GM20000 (cell line): ENCODE data around the gene UBE2E1.
"Not testable (repeated sequence)": the region's sequence is repeated elsewhere in the genome, so short reads cannot be mapped to it uniquely, and the experiment has no call there.

Experiments
- DNase-seq: peaks from one replicate; pipeline ENCODE4 v3.0.0; 2012; ENCODE audit warnings: low spot score
- TF ChIP-seq, protein P1 (sequence below): IDR thresholded peaks from 2 replicates; pipeline ENCODE4 v1.5.1; 2012; ENCODE audit warnings: mild to moderate bottlenecking, control low read depth; ENCODE audit errors: extremely low read depth, missing control alignments

UBE2E1 gene

DNA sequence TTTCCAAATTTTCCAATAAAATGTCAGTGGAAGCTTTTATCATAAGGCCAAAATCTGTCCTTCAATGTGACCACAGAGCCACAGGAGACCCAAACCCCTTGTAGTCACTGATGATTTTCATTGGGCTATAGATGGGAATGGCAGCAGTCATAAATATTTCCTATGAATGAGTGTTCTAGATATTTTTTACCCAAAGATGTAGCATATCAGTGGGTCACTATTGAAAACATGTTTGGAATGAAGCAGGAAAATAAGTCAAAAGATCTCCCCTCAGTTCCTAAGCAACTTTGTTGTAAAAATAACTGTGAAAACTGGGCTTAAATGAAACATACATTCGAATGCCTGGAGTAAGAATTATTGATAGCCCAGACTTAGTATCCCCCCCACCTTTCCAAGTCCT, 62.1 kb downstream of the UBE2E1 start:
- TF ChIP-seq, protein P1, sequence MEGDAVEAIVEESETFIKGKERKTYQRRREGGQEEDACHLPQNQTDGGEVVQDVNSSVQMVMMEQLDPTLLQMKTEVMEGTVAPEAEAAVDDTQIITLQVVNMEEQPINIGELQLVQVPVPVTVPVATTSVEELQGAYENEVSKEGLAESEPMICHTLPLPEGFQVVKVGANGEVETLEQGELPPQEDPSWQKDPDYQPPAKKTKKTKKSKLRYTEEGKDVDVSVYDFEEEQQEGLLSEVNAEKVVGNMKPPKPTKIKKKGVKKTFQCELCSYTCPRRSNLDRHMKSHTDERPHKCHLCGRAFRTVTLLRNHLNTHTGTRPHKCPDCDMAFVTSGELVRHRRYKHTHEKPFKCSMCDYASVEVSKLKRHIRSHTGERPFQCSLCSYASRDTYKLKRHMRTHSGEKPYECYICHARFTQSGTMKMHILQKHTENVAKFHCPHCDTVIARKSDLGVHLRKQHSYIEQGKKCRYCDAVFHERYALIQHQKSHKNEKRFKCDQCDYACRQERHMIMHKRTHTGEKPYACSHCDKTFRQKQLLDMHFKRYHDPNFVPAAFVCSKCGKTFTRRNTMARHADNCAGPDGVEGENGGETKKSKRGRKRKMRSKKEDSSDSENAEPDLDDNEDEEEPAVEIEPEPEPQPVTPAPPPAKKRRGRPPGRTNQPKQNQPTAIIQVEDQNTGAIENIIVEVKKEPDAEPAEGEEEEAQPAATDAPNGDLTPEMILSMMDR: no peak
- DNase-seq: no peak

DNA sequence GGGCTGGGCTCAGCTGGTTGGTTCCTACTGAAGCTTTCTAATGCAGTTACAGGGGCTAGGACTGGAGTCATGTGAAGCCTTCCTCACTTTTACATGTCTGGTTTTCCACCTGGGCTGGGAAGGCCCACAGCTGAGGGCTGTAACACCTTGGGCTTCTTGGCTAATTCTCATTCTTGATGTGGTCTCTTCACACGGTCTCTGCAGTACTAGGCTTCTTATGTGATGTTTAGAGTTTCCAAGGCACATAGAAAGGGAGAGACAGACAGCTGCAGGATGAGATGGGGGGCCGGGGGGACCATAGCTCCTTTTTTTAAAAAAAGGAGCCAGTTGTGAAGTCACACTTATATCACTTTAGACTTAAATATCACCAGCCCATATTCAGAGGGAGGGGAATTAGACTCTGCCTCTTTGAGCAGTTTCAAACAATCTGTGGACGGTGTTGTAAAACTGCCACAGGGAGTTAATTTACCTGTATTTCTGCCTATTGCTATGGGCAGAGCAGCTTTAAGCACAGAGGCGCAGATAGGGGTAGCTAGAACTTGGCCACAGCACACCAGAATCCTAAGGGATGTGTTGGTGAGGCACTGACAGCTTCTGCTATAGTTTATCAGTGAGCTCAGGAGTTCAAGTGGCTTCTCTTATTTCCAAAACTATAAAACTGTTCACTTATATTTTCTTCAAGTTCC, 64.4 kb downstream of the UBE2E1 start:
- DNase-seq: no peak
- TF ChIP-seq, protein P1: no peak

DNA sequence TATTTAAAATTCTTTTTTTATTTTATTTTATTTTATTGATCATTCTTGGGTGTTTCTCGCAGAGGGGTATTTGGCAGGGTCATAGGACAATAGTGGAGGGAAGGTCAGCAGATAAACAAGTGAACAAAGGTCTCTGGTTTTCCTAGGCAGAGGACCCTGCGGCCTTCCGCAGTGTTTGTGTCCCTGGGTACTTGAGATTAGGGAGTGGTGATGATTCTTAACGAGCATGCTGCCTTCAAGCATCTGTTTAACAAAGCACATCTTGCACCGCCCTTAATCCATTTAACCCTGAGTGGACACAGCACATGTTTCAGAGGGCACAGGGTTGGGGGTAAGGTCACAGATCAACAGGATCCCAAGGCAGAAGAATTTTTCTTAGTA, 64.9 kb downstream of the UBE2E1 start:
- DNase-seq: not testable (repeated sequence)

DNA sequence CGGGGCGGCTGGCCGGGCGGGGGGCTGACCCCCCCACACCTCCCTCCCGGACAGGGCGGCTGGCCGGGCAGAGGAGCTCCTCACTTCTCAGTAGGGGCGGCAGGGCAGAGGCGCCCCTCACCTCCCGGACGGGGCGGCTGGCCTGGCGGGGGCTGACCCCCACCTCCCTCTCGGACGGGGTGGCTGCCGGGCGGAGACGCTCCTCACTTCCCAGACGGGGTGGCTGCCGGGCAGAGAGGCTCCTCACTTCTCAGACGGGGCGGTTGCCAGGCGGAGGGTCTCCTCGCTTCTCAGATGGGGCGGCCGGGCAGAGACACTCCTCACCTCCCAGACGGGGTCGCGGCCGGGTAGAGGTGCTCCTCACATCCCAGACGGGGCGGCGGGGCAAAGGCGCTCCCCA, 65.6 kb downstream of the UBE2E1 start:
- not testable (repeated sequence) for DNase-seq

DNA sequence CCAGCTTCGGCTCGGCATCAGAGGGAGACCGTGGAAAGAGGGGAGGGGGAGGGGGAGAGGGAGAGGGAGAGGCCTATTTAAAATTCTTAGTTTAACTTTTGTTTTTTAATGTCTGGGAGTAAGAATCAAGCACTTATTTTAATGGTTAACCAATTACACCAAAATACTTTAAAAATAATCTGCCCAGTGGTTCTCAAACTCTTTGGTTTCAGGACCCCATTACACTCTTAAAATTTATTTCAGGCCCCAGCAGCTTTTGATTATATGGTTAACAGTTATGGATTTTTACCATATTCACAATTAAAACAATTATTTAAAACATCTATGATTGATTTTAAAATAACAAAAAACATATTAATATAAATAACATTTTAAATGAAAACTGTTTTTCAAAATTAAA, 66.6 kb downstream of the UBE2E1 start:
- DNase-seq: no peak
- TF ChIP-seq, protein P1: no peak

DNA sequence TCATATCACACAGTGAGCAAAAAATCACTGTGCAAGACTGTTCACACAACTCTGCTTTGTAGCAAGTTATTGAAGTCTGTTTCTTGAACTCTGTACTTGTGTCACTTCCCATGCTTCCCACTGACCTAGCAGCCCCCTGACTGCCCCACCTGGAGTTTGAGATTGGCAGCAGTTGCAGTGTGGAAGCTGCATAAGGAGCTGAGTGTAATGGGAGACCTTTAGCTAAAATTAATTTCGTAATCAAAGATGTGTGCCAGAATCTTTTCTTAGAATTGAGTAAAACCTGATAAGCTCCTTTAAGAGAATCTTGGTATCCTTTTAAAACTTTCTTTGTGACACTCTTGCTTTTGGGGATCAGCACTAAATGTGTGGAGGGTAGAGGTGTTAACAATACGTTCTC, 68.2 kb downstream of the UBE2E1 start:
- no peak for DNase-seq
- TF ChIP-seq, protein P1: no peak

DNA sequence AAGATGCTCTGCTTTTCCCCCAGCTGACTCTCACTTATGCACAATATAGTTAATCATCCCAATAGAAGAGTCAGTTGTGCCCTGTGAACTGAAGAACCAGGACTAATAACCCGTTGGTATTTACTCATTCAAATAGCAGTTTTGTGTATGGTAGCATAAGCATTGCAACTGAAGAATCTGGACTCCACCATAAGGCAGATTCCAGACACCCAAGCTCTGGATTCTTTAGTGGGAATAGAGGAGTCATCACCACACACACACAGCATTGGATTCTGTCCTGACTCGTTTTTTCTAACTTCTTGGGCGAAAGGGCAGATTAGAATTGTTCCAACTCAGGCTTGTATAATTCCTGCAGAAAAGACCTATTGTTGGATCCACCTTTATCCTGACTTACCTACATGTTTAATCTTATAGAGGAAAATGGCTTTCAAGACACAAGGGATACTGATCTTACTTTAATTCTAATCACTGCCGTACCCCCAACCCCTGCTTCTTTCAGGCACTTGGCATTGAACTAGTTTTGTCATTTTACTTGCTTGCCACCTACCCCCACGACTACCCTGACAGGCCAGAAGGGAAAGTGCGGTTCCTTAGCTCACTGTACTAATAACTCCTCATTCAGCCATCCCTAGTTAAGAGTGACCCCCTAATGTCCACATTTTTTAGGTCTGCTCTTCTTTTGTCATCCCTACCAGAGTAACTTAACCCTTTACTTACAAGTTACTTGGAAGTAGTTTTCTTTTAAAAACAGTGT, 68.8 kb downstream of the UBE2E1 start:
- no peak for DNase-seq
- TF ChIP-seq, protein P1: no peak

DNA sequence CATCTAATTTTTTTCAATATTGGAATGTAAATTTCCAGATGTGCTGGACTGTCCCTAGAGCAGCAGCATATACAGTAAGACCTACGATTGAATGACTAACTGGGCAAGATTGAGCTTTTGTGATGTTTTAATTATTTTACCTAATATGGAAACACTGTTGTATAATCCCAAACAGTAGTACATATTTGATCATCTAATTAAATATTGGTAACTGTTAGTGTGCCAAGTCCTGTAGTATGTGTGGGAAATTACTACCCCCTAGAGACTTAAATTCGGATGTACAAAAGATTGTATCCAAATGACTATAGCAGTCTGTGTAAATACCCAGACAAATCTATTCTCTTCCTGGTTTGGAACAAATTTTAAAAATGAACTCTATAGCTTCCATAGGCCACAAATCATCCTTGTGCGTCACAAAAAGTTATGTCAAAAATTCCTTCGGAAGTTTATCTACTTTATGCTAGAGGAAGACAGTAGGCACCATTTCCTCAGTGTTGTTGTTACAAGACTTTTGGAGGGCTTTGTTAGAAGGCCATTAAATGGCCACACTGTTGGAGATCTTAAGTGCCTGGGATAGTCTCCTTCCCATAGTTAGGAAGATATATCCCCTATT, 69.5 kb downstream of the UBE2E1 start:
- DNase-seq: no peak
- TF ChIP-seq, protein P1: no peak
